ENCODE results near the gene MS4A4E.
"Not testable (repeated sequence)": the region's sequence is repeated elsewhere in the genome, so short reads cannot be mapped to it uniquely, and the experiment has no call there.

Gene MS4A4E

DNA sequence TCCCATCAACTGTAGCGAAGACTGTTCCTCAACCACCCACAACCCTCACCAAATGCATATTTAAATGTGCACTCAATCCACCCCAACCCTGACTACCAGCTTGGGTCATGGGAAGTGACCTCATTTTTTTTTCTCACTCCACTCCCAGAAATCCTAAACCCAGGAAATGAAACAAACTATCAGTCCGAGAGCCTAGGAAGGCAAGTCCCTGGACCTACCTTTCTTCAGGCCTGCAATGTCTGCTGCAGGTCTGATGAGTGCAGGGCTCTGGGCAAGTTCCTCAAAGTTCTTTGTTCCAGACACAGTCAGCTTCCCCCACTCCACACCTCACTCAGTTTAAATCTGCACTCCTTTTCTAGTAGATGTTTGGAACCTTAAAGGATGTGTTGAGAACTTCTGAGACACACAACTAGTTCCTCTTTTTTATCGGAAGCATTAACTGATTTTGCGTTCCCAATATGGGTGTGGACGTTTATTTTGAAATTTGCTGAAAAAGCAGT, at the start of gene MS4A4E:
TSS of gene MS4A4E (minus strand) at position 398 of the 500 bp plus-strand sequence. CDS start 13,082 bp downstream, outside the sequence.
- no peak for DNase-seq (ENCODE audit: low spot score)

DNA sequence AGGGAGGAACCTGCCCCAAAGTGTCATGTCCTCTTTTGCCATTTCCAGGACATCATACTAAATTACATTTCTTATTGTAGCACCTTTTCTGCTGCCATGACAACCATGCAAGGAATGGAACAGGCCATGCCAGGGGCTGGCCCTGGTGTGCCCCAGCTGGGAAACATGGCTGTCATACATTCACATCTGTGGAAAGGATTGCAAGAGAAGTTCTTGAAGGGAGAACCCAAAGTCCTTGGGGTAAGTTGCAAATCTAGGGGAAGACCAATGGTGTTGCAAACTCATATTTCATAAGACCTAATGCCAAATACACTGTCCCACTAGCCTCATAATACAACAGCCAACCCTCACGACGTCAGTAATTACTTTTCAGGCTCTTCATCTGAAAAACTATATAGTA, 49.2 kb upstream of the MS4A4E start:
- no peak for DNase-seq (ENCODE audit: low spot score)

DNA sequence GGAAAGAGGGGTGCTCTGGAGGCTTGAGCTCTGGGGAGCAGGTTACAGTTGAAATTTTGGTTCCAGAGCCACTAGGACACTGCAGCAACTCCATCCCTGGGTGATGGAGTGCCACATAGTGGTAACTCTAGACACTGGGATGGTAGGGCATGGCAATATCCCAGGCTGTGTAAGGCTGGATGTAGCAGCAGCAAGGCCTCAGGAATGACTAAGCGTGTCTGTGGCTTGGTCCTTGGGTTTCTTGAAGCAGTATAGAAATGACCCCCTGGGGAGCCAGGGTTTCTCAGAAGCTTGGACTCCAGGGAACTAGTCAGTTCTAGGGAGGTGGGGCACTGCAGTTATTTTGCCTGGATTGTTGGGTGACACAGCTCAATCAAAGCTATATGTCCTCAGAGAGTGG, 45.6 kb upstream of the MS4A4E start:
- no peak for DNase-seq (ENCODE audit: low spot score)

DNA sequence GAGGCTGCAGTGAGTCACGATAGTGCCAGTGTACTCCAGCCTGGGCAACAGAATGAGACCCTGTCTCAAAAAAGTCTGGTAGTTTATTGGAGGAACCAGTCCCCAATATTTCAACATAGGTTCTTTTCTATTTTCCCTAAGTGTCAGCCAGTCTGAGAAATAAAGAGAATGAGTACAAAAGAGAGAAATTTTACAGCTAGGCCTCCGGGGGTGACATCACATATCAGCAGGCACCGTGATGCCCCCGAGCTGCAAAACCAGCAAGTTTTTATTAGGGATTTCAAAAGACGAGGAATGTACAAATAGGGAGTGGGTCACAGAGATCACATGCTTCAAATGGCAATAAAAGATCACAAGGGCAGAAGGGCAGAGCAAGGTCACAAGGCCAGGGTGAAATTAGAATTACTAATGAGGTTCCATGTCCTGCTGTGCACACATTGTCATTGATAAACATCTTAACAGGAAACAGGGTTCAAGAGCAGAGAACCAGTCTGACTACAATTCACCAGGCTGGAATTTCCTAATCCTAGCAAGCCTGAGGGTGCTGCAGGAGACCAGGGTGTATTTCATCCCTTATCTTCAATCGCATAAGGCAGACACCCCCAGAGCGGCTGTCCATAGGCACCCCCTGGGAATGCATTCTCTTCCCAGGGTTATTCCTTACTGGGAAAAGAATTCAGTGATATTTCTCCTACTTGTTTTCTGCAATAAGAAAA, 42.6 kb upstream of the MS4A4E start:
- DNase-seq (ENCODE audit: low spot score) = not testable (repeated sequence)

DNA sequence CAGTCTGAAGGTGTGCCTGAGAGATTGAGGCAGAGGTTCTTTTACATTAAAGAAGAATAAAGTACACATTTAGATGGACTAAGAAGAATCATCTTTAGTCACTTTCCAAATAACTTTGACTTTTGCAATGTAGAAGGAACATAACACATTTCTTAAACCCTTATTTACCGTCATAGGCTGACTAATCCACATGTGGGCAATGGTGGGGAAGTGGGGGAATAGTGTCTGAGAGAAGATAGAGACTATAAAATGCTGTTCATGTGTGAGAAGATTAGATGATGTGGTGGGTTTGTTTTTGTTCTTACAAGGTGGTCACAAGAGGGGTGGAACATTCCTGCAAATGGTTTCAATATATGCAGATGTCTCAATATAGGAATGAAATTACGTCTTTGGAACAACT, 39.3 kb upstream of the MS4A4E start:
- DNase-seq (ENCODE audit: low spot score) = no peak

DNA sequence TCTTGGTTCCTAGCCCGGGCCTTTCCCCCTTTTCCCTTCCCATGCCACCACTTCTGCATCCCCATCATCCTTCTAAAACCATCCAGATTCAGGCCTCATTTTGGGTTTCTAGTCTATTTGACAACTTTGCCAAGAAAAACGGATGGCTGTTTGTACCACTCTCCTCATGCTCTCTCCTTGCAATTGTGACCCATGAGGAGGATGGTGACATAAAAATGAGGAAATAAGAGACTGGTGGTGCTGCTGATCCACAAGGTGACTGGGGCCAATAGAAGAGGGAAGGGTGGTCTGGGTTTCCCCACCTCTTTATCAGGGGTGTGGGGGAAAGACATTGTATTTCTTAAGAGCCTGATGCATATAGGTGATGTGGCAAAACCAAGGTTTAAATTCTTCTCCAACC, 38.5 kb upstream of the MS4A4E start:
- DNase-seq (ENCODE audit: low spot score) = no peak

DNA sequence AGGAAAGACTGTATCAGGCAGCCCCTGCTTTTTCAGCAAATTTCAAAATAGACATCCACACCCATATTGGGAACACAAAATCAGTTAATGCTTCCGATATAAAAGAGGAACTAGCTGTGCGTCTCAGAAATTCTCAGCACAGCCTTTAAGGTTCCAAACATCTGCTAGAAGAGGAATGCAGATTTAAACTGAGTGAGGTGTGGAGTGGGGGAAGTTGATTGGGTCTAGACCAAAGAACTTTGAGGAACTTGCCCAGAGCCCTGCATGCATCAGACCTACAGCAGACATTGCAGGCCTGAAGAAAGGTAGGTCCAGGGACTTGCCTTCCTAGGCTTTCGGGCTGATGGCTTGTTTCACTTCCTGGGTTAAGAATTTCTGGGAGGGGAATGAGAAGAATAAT, 37.5 kb upstream of the MS4A4E start, which contains the start of gene MS4A4A:
TSS of gene MS4A4A (plus strand) at position 255 of the 400 bp plus-strand sequence. CDS start at position 265, 10 bp downstream.
- no peak for DNase-seq (ENCODE audit: low spot score)

DNA sequence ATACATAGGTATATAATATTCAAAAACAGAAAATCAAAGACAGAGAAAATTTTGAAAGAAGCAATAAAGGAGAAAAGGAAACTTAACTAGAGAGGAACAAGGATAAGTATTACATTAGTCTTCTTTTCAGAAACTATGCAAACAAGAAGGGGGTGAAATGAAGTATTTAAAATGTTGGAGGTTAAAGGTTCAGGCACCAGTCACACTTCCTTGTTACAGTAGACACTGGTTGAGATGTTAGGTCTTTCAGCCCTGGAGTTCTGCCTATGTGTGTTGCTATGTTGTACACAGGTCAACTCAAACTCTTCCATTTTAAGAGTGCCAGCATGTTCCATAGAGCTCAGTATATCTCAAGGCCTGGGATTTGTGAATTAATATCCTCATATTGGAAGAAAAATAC, 31.5 kb upstream of the MS4A4E start:
- DNase-seq (ENCODE audit: low spot score) = no peak

DNA sequence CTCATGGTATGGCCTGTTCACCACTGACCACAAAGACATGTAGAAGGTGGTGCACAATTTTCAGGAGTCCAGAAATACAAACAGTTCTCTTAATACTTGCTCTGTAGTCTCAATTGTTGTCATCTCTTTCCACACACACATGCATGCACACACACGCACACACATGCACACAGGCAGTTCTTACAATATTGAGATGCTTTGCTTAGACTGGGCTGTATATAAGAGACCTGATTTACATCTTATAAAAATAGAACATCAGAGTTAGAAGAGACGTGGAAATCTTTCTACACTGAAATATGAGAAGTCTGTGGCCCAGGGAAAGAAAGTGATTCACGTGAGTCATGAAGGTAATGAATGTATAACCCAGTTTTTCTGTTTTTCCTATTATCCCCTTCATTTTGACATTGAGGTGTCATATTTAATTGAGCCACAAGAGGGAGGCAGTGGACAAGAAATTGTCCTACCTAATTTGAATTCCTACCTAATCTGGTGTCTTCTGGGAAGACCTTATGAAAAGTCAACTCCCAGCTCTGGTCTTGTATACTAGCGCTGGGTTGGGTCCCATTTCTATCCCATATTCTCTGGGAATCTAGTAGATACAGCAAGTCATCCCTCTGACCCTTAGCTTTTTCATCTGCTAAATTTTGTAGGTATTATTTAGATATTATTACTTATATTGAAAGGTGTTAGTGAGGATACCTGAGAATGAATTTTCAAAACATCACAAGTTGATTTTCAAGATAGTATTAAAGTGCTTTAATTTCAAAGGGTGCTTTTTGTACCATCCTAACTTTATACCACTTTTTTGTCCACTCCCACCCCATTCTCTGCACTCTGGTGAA, 22.7 kb upstream of the MS4A4E start:
- DNase-seq (ENCODE audit: low spot score) = peak; percentile 28

DNA sequence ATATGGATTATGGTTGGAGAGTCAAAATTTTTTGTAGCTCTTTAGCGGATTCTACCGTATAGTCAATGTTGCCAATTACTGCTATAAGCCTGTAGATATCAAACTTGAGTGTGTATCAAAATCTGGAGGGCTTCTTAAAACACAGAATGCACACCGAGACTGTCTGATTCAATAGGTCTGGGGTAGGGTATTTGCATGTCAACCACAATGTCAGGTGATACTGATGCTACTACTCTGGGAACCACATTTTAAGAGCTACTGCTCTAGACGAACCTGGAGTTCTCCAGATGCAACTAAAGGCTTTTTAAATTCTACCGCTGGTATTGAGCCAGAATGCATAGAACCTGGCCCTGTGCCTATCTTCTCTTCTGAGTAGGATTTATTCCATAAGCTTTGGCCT, 21.7 kb upstream of the MS4A4E start:
- DNase-seq (ENCODE audit: low spot score) = no peak

DNA sequence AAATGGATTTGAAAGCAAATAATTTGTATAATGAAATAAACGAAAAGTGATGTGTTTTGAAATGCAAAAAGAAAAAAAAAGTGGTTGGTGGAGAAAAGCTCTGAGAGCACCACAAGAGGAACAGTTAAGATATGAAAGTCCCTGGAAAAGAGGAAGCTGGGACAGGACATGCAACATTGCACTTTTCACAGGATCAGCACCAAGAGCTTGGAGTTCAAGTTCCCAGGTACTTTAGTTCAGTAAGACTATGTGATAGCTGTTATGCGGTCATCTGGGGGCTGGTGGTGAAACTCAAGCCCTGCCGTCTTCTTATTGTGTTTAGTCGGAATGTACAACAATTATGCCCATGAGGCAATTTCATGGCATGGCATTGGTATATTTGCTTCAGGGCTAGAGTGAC, 20.5 kb upstream of the MS4A4E start:
- no peak for DNase-seq (ENCODE audit: low spot score)

DNA sequence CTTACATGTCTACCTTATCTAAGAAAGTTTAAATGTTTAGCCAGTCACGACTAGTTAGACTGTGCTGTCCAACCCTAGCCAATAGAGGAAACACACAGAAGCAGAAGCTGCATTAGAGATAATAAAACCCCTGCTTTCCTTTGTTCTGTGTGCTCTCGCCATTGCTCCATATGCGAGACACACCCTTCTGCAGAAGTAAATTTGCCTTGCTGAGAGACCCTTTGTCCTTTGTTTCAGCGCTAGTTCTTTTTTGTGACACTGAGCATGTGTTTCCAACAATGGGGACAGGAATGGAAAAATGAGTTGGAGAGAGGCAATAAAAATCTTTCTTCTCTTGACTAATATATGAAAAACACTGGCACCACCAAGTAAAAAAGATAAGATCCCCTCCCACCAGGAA, 18.1 kb upstream of the MS4A4E start:
- DNase-seq (ENCODE audit: low spot score) = no peak

DNA sequence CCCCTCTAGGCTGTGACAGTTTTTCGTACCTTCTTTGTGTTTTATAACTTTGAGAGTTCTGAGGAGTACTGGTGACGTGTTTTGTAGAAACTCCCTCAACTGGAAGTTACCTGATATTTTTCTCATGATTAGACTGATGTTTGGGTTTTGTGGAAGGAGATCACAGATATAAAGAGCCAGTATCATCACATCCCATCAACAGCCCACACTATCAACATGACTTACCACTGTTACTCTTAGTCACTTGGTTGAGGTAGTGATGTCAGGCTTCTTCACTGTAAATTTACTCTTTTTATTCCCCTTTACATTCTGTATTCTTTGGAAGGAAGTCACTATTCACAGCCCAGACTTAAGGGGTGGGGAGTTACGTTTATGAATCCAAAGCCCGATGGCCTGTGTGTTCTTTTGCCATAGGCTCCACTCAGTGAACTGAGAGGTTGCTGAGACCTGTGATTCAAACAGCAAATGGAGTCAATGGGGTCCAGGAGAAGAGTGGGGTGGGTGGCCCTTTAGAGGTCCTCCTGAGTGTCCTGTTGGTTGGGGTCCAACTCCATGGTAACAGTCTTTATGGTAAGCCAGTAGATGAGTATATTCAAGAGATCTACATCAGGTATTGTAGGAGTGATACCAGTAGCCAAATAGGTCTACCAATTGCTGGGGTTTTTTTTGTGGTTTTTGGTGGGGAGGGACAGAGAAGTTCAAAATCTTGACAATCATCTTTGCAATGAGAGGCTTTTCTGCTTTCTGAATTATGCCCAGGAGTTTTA, 15.2 kb upstream of the MS4A4E start:
- no peak for DNase-seq (ENCODE audit: low spot score)

DNA sequence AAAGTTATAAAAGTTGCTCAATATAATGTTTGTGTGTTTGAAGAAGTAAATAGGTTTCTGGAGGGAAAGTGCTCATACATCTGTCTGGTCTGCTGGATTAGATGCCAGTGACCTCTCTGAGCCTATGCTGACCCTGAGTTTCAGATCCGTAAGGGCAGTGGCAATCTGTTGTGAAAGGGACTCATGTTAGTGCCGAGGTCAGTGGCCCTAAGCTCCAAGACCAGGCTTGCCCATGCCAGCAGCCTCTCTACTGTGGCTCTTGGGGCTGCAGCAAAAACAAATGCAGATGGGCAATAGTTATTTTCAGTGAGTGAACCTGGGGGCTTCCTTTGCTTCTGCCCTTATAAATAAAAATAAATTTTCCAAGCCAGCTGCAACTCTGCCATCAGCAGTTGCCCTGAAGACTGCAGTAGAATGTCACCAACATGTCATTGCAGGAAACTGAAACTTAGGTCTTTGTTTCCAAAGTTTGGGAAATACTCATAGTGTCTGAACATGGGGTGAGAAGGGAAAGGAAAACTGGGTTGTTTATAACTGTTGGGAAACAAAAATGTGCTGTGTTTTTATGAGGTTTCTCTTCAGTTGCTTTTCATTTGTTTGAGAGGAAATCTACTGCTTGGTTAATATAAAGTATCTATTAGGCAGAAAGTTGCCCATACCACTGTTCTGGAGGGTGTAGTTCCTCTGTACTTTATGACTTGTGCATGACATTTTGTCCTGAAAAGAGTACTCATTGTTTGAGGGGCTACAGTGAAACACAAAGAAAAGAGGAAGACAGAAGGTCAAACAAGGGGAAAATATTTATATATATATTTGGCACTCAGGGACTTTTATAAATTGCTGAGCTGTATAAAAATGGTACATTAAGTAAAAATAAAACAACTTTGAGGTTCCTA, 9.5 kb upstream of the MS4A4E start:
- DNase-seq (ENCODE audit: low spot score) = no peak

DNA sequence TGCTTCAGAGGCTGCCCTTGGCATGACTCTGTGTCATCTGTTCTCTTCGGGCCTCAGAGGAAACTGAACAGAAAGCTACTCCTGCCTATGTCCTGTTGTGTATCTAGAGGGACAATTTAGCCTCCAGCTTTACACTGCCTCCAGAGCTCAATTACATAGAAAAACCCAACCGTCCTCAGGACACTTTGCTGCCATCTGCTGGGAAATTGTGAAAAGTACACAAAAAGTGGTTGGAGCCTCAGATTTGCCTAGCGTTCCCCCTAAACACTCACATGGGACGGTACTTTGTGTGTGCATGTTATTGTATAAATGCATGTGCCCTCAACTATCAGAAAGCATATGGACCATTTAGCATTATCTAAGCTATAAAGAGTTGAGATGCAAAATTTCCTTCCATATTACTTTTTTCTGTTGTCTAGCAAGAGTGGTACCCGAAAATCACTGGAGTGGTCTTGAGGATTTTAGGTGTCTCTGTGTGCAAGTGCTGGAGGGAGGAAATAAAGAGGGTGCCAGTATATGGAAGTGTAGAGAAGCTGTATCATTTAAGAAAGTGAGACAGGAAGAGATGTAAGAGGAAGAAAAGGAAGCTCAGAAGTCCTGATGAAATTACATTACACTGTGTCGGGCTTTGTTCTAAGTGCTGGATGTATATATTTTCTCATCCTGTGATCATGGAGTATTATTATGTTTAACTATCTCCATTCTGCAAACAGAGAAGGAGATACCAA, 8.7 kb upstream of the MS4A4E start:
- DNase-seq (ENCODE audit: low spot score) = no peak

DNA sequence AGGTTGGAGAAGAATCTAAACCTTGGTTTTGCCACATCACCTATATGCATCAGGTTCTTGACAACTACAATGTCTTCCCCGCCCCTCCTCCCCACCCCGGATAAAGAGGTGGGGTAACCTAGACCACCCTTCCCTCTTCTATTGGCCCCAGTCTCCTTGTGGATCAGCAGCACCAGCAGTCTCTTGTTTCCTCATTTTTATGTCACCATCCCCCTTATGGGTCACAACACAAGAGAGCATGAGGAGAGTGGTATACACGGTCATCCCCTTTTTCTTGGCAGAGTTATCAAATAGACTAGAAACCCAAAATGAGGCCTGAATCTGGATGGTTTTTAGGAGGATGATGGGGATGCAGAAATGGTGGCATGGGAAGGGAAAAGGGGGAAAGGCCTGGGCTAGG, 1.2 kb downstream of the MS4A4E start:
- DNase-seq (ENCODE audit: low spot score) = no peak

DNA sequence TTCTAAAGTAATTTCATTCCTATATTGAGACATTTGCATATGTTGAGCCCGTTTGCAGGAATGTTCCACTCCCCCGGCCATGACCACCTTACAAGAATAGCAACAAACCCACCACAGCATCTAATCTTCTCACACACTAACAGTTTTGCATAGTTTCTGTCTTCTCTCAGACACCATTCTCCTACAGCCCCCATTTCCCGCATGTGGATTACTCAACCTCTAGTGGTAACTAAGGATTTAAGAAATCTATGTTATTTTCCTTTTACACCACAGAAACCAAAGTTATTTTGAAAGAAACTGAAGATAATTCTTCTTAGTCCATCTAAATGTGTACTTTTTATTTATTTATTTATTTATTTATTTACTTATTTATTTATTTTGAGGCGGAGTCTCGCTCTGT, 2.3 kb downstream of the MS4A4E start:
- no peak for DNase-seq (ENCODE audit: low spot score)

DNA sequence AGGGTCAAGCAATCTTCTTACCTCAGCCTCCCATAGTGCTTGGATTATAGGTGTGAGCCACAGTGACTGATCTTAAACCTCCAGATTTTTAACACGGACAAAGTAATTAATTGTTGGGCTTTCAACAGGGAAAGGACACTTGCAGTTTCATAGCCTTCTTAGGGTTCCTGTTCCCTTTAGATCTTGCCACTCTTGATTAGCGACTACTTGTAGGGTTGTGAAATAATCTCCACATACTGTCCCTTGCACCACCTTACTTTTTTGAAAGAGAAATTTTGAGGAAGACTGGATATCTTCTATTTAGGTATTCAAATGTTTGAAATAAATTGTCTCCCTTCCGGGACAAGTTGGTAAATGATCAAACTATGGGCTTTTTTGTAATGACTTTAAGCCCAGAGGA, 7.6 kb downstream of the MS4A4E start:
- DNase-seq (ENCODE audit: low spot score) = no peak

DNA sequence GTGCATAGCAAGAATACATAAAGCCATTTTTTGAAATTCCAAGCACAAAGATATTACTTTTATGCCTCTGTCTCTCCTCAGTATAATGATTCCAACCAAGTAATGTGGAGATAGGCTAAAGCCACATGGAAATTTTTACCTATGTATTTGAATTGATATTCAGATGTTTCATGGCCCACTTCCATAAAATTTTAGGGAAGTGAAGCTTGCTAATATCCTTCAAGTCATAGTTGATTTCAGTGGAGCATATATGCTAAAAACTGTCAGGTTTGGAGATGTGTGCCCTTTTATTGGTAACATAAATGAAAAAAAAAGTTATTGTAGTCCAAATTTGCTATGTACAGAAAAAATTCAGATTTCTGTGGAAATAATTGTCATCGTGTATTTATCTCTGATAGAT, 12.3 kb downstream of the MS4A4E start:
- no peak for DNase-seq (ENCODE audit: low spot score)

DNA sequence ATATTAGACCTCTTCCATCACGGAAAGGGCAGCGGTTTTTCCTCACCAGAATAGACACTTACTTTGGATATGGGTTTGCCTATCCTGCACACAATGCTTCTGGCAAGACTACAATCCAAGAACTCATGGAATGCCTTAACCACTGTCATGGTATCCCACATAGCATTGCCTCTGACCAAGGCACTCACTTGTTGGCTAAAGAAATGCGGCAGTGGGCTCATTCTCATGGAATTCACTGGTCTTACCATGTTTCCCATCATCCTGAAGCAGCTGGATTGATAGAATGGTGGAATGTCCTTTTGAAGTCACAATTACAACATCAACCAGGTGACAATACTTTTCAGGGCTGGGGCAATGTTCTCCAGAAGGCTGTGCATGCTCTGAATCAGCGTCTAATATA, 20.8 kb downstream of the MS4A4E start:
- no peak for DNase-seq (ENCODE audit: low spot score)

DNA sequence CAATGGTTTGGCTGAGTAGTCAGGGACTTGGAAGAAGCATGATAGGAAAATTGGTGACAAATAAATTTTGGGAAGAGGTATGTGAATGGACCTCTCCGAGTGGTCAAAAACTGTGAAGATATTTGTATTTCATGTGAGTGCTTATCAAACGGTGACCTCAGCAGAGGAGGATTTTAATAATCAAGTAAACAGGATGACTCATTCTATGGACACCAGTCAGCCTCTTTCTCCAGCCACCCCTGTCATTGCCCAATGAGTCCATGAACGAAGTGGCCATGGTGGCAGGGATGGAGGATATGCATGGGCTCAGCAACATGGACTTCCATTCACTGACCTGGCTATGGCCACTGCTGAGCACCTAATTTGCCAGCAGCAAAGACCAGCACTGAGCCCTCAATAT, 21.2 kb downstream of the MS4A4E start:
- DNase-seq (ENCODE audit: low spot score) = no peak

Measured in HuH-7 (cell line).